ENCODE results near the gene USP16.

USP16 gene

DNA sequence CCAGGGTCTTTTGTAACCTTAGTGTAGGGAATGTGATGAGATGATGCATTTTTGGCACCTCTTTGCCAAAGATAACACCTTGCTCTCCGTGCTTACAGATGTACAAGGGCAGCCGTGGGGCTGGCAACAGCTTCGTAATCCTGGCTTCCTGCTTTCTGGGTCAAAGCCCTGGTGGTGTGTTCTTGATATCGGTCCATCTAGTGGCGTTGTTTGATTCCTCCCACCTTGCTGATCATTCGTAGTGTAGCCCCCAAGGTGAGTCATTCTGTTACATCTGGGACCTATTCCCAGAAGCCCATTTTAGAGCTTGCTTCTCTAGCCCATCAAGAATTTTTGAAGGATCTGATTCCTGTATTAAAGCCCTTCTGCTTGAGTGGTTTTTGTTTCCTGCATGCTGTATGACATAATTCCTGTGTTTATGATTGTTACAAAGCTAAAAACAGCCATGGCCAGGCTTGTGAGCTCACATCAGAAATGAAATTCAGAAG lies 56.0 kb downstream of the USP16 start:
- DNase-seq (ENCODE audit: extremely low read depth, low read depth) = no peak
- no peak overlapping the region for H3K4me3 ChIP-seq (replicated peaks; ENCODE audit: low read depth, low read length)
- TF ChIP-seq, protein P1, sequence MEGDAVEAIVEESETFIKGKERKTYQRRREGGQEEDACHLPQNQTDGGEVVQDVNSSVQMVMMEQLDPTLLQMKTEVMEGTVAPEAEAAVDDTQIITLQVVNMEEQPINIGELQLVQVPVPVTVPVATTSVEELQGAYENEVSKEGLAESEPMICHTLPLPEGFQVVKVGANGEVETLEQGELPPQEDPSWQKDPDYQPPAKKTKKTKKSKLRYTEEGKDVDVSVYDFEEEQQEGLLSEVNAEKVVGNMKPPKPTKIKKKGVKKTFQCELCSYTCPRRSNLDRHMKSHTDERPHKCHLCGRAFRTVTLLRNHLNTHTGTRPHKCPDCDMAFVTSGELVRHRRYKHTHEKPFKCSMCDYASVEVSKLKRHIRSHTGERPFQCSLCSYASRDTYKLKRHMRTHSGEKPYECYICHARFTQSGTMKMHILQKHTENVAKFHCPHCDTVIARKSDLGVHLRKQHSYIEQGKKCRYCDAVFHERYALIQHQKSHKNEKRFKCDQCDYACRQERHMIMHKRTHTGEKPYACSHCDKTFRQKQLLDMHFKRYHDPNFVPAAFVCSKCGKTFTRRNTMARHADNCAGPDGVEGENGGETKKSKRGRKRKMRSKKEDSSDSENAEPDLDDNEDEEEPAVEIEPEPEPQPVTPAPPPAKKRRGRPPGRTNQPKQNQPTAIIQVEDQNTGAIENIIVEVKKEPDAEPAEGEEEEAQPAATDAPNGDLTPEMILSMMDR (IDR thresholded peaks at IDR 0.05; ENCODE audit: low read depth, low read length, missing control alignments) = no peak

DNA sequence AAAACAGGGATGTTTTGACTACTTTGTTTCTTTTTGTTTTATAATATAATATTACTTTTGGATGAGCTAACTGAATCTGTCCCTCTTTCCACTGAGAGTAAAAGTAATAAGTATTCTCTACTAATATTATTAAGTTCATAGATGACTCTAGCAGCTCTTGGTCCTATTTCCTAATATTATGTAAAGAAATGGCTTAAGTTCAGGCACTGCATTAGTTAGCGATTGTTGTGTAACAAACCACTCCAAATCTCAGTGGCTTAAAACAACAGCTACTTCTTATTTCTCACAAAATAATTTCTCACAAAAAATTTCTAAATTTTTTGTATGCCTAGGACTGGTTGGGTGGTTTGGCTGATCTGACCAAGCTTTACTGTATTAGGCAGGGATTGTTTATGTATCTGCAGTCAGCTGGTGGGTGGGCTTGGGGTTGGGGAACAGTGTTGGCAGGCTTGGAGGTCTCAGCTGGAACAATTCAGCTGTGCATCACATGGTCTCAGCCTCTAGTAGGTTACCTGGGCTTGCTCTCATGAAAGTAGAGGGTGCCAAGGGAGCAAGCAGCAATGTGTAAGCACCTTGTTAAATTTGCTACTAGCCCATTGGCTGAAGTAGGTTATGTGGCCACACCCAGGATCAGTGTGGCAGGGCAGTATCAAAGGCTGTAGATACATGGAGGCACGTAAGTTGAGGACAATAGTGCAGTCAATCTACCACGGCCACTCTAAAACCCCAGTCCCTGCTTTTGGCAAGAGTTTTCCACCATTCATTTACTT lies 57.8 kb downstream of the USP16 start:
- no peak overlapping the region for H3K4me3 ChIP-seq (replicated peaks; ENCODE audit: low read depth, low read length)
- TF ChIP-seq, protein P1 (IDR thresholded peaks at IDR 0.05; ENCODE audit: low read depth, low read length, missing control alignments) = no peak
- no peak for DNase-seq (ENCODE audit: extremely low read depth, low read depth)

DNA sequence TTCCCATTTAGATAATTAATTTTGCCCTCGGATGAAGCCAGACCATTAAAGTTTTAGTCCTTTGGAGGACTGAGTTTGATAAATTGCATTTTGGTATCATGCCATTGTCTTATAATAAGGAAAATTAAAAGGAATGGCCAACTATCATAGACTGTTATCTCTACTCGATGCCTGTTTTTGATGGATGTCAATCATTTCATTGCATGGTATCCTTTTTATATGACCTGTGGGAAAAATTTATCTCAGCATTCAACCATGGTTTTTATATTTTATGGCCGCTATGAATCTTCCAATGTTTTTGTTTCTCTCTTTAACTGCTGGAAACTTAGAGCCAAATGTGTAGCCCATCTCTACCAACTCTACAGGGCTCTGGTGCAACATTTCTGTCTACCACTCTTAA lies 58.8 kb downstream of the USP16 start:
- H3K4me3 ChIP-seq (replicated peaks; ENCODE audit: low read depth, low read length) = no peak overlapping the region
- TF ChIP-seq, protein P1 (IDR thresholded peaks at IDR 0.05; ENCODE audit: low read depth, low read length, missing control alignments) = no peak
- DNase-seq (ENCODE audit: extremely low read depth, low read depth) = no peak

DNA sequence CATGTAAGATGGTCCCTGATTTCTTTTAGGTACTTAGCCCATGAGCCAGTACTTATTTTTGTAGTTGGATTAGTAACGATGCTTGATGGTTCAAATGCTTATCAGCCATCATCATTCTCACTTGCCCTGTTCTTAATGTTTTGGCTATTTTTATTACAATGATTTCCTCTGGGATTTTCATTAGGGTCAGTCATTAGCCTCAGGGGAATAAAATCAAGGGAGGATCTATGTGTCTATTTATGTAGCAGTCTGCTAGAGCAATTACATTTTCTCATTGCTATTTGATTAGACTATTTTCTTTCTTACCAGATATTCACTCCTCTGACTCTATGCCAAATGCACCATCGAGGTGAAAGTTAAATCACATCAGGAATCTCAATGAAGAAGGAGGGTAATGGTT lies 59.9 kb downstream of the USP16 start:
- H3K4me3 ChIP-seq (replicated peaks; ENCODE audit: low read depth, low read length) = no peak overlapping the region
- no peak for DNase-seq (ENCODE audit: extremely low read depth, low read depth)
- TF ChIP-seq, protein P1 (IDR thresholded peaks at IDR 0.05; ENCODE audit: low read depth, low read length, missing control alignments) = no peak

DNA sequence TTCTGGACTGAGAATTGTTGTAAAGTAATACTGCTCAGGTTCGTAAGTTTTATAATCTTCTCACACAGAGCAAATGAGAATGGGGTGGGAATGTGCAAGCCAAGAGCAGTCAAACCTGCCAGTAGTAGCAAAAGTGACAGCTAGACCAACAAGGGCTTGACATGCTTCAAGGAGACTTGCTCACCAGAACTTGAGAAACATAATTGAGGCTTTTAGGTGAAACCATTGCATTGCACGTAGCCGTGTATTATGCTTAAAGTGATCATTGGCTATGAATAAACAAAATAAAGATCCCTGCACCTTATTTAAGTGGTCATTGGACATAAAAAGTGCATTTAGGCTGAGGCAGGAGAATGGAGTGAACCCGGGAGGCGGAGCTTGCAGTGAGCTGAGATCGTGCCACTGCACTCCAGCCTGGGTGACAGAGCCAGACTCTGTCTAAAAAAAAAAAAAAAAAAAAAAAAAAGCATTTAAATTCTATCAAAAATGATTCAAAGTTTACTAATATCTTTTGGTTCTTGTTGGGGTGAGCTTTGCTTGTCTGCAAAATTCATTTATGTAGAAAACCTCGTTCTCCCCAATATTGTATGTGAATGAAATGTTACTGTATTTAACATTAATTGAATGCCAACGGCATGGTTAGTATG lies 60.8 kb downstream of the USP16 start:
- DNase-seq (ENCODE audit: extremely low read depth, low read depth) = no peak
- TF ChIP-seq, protein P1 (IDR thresholded peaks at IDR 0.05; ENCODE audit: low read depth, low read length, missing control alignments) = no peak
- no peak overlapping the region for H3K4me3 ChIP-seq (replicated peaks; ENCODE audit: low read depth, low read length)

DNA sequence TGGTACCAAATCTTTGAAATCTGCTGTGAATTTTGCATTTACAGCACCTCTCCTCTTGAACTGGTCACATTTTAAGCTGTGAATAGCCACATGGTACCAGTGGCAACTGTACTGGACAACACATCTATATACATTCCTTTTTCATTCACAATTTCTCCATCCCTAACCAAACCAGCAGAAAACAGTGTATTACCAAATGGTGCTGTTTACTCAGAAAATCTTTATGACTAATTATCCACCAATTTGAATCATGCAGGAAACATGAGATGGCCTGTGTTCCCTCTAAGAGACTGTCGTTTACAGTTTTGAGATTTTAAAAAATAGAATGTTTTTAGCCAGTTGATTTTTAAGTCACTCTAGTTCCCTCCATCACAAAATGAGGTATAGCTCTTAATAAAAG lies 66.6 kb downstream of the USP16 start:
- H3K4me3 ChIP-seq (replicated peaks; ENCODE audit: low read depth, low read length) = no peak overlapping the region
- DNase-seq (ENCODE audit: extremely low read depth, low read depth) = peak; percentile 49
- TF ChIP-seq, protein P1 (IDR thresholded peaks at IDR 0.05; ENCODE audit: low read depth, low read length, missing control alignments) = no peak
